ENCODE measurements around the gene PARP12.
"Not testable (repeated sequence)": the region's sequence is repeated elsewhere in the genome, so short reads cannot be mapped to it uniquely, and the experiment has no call there.

The PARP12 gene, protein sequence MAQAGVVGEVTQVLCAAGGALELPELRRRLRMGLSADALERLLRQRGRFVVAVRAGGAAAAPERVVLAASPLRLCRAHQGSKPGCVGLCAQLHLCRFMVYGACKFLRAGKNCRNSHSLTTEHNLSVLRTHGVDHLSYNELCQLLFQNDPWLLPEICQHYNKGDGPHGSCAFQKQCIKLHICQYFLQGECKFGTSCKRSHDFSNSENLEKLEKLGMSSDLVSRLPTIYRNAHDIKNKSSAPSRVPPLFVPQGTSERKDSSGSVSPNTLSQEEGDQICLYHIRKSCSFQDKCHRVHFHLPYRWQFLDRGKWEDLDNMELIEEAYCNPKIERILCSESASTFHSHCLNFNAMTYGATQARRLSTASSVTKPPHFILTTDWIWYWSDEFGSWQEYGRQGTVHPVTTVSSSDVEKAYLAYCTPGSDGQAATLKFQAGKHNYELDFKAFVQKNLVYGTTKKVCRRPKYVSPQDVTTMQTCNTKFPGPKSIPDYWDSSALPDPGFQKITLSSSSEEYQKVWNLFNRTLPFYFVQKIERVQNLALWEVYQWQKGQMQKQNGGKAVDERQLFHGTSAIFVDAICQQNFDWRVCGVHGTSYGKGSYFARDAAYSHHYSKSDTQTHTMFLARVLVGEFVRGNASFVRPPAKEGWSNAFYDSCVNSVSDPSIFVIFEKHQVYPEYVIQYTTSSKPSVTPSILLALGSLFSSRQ

DNA sequence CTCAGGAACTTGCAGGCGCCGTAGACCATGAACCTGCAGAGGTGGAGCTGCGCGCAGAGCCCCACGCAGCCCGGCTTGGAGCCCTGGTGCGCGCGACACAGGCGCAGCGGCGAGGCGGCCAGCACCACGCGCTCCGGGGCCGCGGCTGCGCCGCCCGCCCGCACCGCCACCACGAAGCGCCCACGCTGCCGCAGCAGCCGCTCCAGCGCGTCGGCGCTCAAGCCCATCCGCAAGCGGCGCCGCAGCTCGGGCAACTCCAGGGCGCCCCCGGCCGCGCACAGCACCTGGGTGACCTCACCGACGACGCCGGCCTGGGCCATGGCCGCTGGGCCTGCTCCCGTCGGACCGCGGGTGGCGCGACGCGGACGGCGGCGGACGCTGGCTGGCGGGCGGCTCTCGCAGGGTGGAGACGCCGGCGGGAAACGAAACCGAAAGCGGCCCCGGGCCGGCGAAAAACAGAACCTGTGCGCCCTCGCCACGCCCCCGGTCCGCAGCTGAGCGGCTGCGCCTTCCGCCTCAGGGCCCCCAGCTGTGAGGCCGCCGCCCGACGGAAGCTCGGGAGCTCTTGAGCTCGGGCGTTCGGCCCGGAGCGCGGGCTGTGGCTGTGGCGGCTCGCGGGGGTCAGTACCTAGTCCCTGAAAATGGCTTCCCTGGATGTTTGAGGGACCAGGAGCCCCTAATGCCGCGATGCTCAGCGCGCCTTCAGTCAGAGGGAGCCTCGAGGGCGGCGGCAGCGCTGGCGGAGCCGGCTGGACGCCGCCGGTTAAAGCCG lies at the start of gene PARP12:
PARP12 (minus strand) TSS at position 424 of the 772 bp plus-strand sequence; CDS start at position 320, 104 bp downstream.
- DNase-seq (ENCODE audit: low read depth in 2 of 2): peak; percentile 69 to 83

DNA sequence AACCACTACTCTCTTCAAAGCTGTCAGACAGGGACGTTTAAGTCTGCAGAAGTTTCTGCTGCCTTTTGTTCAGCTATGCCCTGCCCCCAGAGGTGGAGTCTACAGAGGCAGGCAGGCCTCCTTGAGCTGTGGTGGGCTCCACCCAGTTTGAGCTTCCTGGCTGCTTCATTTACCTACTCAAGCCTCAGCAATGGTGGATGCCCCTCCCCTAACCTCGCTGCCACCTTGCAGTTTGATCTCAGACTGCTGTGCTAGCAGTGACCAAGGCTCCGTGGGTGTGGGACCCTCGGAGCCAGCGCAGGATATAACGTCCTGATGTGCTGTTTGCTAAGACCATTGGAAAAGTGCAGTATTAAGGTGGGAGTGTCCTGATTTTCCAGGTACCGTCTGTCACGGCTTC lies 46.0 kb upstream of the PARP12 start:
- DNase-seq (ENCODE audit: low read depth in 2 of 2): not testable (repeated sequence)

DNA sequence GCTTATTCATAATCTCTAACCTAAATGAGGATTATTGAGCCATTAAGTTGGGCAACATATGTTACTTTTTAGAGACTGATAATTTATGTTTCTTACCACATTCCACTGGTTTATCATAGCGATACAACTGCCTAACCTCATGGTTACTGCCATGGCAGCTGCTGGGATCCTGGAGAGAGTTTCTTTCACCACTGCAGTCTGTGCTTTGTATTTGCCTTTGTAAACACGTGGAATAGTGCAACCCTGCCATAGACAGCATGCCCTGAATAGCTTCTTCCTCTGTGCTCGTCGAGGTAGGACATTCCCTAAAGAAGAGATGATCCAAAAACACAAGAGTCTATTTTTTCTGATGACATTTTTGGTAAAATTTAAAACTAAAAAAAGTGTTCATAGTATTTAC lies 33.7 kb upstream of the PARP12 start:
- no peak for DNase-seq (ENCODE audit: low read depth in 2 of 2)

DNA sequence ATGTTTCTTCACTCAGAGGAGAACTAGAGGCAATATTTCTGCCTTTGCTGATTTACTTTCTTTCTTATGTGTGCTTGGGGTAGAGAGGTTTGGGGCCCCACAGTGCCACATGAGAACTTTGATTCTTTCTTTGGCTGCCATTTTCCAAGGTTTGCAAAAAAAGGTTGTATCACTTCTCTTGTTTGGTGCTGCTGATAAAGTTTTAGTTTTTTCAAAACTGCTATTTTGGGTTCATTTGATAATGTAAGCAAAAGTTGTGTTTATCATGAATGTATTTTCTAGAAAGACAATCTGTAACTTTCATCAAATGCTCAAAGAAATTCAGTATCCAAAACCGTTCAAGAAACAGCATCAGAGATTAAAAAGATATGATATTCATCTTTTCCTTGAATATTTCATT lies 30.6 kb upstream of the PARP12 start:
- DNase-seq (ENCODE audit: low read depth in 2 of 2): no peak

DNA sequence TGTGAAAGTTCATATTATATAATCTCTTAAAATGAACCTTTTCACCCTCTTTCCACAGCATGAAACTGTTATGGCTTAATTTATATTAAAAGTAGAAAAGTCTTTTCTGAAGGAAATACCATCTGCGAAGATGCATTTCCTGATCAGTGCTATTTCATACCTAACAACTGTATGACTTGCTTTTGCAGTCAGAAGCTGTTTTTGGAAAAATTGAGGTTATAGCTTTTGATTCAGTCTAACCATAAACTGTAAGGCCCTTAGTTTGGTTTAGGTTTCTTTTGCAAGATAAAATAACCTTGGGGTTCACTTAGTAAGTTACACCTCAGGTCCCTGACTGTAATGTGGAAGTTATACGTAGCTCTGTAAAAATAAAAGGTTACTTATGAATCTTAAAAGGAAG lies 22.7 kb upstream of the PARP12 start:
- DNase-seq (ENCODE audit: low read depth in 2 of 2): no peak

DNA sequence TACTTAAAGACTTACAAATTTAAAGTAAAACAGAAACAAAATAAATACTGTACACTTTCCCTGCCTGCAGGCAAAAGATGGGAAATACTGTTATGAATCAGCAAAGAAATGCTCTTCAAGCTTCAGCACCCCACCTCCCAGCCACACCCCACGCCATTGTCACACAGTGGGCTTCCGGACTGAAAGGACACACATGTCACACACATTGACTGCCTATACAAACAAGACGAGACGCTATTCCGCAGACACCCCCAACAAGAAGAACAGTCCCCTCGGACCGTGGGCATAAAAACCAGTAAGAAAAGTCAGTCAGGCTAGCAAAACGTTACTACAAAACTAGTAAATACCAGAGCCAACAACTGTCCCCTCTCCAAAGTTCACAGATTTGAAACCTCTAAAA lies 22.2 kb upstream of the PARP12 start:
- DNase-seq (ENCODE audit: low read depth in 2 of 2): no peak

DNA sequence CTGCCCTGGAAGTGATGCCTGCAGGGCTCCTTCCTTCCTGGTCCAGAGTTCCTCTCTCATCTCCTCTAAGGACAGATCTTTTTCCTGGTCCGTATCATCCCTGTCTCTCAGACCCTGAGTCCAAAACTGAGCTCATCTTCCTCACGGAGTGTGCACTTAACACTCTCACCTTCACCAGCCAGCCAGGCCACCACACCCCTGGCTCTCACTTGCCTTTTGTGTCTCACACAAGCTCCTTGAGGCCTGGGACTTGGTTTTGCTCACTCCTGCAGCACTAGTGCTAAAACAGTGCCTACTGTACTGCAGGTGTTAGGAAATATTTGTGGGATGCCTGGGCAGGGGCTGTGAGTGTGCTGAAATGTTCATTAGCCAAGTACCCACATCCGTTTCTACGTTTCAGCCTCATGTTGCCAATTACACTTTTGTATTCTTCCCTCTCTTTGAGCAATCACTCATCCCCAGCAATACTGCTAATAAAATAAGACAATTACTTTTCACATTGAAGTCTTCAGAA lies 21.4 kb upstream of the PARP12 start:
- no peak for DNase-seq (ENCODE audit: low read depth in 2 of 2)

DNA sequence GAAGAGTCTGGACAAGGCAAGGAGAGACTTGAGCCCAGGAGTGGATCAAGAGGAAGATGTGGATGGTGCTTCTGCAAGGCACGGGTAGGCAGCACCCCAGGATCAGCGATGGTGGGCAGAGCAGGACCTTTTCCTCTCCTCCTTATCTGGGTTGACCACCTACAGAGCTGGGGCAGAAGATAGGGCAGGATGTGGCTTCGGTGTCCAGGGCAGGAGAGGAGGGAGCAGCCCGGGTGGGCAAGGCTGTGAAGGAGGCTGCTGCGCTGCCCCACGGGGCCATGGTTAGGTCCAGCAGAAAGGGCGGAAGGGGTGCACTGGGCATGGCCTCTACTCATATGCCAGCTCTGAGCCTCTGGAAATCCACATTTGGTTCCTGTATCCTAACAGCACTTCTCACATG lies 20.0 kb upstream of the PARP12 start:
- no peak for DNase-seq (ENCODE audit: low read depth in 2 of 2)

DNA sequence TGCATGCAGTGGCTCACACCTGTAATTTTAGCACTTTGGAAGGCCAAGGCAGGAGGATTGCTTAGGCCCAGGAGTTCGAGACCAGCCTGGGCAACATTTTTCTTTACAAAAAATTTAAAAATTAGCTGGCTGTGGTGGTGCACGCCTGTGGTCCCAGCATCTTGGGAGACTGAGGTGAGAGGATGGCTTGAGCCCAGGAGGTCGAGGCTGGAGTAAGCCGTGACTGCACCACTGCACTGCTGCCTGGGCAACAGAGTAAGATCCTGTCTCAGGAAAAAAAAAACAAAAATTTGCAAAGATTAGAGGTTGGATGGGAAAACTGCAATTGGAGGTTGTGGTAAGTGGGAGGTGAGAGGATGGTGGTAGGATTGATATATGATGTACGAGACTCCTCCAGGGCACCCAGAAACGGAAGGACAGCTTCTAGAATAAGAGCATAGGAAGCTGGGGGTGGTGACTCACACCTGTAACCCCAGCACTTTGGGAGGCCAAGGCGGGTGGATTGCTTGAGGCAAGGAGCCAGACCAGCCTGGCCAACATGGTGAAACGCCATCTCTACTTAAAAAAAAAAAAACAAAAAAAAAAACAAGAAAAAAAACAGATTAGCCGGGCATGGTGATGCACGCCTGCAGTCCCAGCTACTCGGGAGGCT lies 19.1 kb upstream of the PARP12 start:
- no peak for DNase-seq (ENCODE audit: low read depth in 2 of 2)

DNA sequence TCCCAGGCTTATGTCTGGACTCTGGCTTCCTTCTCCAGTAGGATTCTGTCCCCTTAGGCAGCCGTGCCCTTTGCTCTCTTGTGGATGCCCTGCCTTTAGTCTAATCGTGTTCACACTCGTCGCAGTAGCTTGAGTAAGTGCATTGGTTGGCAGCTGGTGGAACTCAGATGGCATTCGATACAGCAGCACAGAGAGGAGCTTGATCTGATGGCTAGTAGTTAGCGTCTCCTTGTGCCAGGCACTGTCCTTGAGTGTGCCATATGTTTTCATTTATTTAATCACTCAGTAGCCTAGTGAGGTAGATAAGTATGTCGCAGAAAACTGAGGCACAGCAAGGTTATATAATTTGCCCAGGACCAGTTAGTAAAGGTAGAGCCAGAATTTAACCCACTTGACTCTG lies 18.2 kb upstream of the PARP12 start:
- no peak for DNase-seq (ENCODE audit: low read depth in 2 of 2)

DNA sequence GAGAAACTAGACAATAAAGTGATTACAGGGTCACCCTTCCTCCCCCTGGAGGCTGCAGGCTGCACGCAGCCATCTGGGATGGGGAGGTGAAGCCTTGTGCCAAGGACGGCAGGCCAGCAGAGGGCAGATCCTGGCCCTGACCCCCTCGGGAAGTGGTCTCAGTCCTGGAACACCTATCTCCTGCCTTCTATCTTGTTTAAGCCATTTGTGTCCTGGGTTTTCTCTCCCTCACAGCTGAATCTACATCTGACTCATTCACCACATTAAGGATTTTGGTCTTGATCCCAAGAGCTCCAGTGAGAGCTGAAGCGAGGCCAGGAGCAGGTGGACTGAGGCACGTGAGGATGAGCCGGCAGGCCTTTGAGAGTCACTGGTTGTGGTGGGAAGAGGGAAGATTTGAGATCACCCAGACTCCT lies 16.4 kb upstream of the PARP12 start:
- DNase-seq (ENCODE audit: low read depth in 2 of 2): no peak

DNA sequence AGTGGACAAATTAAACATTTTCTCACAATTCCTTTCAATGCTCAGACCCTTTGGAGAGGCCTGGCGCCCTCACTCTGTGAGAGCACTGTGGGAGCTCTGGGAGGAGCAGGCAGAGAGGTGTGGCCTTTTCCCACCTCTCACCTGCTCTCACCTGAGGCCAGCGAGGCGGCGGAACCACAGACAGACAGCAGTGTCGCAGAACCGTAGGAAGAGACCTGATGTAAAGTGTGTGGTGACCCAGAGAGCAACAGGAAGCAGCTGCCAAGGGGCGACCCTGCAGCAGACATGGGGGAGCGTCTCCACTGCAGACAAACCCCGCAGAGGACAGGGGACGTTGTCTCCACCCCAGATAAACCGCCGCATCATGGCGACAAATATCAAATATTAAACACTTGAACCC lies 15.6 kb upstream of the PARP12 start:
- no peak for DNase-seq (ENCODE audit: low read depth in 2 of 2)

DNA sequence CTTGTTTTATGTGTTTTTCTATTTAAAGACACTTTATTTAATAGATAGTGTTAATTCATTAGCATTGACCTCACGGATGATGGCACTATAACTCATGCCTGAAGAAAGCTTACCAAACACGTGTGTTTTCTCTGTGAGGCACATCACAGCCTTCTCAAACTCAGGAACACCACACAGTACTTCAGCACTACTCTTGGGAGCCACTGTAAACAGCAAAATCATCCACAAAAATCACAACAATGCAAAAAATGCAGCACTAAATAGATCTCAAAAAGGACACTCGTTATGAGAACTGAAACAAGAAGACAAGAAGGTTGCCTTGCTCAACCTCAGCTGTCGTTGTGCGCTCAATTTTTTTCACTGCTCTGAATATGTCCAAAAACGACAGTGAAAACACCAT lies 12.0 kb upstream of the PARP12 start:
- DNase-seq (ENCODE audit: low read depth in 2 of 2): no peak

DNA sequence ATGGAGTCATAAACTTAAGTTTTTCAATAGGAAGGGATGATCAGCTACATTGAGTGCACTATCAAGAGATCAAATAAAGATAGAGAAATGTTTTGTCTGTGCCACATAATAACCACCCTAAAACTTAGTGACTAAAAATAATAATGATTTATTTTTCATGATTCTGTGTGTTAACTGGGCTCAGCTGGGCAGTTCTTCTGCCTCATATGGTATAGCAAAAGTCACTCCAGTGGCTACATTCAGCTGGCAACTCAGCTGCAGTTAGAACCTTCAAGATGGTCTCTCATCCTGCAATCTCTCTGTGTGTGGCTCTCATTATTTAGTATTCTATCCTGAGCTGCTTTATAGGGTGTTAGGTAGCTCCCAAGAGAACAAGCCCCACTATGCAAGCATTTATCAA lies 7.8 kb upstream of the PARP12 start:
- DNase-seq (ENCODE audit: low read depth in 2 of 2): no peak

DNA sequence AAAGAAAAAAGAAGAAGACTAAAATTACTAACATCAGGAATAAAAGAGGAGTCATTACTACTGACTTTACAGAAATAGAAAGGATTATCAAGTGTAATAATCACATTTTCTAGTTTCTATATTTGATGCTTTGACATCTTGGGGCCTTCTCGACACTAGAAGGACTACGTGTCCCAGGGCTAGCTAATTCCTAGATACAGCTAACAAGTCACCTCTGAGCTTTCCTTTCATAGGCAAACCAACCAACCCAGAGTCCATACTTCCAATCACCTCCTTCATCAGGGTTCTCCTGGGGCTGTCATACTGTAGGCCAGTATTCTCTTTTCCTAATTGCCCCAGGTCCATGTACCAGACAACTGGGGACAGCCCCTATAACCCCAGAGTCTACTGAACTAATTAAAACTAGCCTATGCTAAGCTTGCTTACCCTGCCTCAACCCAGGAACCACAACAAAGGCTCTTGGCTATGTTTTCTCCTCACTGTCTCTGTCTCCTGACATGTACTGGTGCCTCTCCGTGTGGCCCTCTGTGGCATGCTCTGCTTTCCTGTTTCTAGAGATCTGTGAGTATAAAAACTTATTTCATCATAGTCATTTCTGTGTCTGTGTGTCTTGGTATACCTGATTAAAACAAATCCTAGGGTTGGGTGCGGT lies 6.7 kb upstream of the PARP12 start:
- no peak for DNase-seq (ENCODE audit: low read depth in 2 of 2)

DNA sequence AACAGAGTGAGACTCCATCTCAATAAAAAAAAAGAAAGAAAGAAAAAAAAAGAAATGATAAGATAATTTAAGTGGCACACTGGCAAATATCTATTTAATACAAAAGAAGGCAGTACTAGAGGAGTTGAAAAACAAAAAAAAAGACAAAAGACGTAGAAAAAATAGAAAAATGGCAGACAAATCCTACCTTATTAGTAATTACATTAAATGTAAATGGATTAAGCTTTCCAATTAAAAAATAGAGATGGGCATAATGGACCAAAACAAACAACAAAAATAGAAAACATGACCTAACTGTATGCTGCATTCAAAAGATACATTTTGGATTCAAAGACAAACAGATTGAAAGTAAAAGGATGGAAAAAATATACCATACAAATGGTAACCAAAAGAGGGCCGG lies 5.3 kb upstream of the PARP12 start:
- no peak for DNase-seq (ENCODE audit: low read depth in 2 of 2)

DNA sequence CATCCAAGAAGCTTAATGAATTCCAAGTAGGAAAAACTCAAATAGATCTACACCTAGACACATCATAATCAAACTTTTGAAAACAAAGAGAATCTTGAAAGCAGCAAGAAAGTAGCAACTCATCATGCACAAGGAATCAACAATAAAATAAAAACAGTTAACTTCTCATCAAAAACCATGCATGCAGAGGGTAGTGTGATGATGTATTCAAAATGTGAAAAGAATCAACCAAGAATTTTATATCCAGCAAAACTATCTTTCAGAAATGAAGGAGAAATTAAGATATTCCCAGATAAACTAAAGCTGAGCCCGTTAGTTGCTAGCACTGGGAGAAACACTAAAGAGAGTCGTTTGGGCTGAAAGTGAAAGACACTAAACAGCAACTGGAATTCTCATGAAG lies 4.3 kb upstream of the PARP12 start:
- DNase-seq (ENCODE audit: low read depth in 2 of 2): no peak

DNA sequence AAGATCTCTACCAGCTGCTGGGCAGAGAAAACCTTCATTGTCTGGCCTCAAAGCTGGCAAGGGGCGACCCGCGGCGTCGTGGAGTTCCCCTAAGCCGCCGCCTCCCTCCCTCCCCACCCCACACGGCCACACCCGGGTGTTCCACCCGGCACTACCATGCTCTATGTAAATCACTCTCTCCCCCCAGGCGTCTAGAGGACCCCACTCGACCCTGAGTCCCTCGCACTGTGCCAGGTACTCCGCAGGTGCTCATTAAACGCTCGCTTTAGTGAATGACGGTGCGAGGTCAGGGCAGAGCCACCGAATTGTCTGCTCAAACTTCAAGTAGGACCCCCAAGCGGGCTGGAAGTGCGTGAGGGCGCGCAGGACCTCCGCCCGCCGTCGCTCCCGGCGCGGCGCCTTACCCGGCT lies 628 bp downstream of the PARP12 start:
- peak in 1 of 2 donors; percentile 14 for DNase-seq (ENCODE audit: low read depth in 2 of 2)

DNA sequence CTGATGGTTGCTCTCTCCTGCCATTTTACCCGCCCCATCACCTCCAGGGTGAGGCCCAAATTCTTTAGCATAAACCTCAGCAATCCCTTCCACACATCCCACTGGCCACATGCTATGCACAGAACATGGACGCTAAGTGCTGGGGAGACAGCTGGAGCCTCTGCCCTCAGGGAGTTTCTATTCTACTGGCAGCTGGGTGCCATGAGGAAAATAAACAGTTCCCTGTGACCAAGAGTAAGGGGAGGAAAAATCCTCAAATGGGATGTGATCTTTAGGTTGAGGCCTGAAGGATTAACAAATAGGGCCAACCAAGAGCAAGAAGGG lies 1.2 kb downstream of the PARP12 start:
- no peak for DNase-seq (ENCODE audit: low read depth in 2 of 2)

DNA sequence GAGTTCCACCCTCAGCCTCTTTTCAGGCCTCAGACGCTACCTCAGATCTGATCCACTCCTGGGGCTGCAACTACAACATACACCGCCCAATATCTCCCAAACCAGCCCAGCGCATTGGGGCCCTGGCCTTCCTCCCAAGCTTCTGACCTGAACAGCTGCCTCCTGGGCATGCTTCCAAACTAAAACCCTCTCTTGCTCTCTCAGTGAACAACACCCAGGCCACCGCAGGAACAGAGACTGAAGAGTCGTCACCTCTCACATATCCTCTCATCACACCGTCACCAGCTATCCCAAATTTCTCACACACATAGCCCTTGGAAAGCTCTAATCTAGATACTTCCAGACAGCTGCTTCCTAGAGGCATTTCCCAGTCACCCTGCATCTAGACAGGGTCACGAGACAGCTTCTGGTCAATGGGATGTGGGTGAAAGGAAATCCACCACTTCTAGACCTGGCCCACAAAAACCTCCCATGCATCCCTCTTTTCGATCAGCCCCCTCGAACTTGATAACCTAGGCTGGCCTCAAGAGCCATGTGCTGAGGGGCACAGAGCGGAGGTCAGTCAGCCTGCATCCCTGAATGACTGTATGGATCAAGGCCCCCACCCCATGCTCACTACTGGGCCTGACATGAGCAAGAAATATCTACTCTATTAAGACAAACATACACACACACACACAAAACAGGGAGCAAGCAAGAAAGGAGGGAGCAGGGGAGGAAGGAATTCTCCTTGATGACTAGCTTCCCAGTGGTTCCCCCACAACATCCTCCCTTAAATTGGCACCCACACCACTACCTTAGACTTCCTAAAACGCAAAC lies 1.8 kb downstream of the PARP12 start:
- no peak for DNase-seq (ENCODE audit: low read depth in 2 of 2)

DNA sequence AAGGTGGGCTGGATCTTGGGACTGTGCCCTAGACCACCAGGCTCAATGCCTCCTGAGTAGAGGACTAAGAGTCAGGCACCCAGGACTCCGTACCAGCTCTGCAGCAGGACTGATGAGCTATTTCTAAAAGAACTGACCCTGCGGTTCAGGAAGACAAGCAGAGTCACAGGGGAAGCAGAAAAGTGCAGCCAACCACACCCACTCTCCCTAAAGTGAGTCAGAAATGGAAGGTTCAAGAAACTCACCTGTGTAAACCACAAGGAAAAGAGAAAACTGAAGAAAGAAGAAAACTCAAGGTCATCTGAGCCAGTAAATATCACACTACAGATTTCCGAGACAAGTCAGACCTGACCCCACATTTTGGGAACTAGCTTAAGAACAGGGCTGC lies 2.5 kb downstream of the PARP12 start:
- DNase-seq (ENCODE audit: low read depth in 2 of 2): no peak
